Liver (tissue), 3 donors: ENCODE results near the gene SBK3.

Source experiments
- EGR1 ChIP-seq, 2 donors: IDR thresholded peaks; 2 replicates each; pipeline ENCODE4 v1.6.1; 2016 to 2018; ENCODE audit warnings: antibody characterized with exemption in 2 of 2, low read depth in 2 of 2
- GABPA ChIP-seq, 2 donors: IDR thresholded peaks in 1 of 2; conservative IDR thresholded peaks in 1 of 2; 2 replicates each; pipeline ENCODE4 v1.6.1; 2016; ENCODE audit warnings: antibody characterized with exemption in 2 of 2, mild to moderate bottlenecking in 1 of 2, moderate library complexity in 1 of 2
- HNF4A ChIP-seq, 2 donors: conservative IDR thresholded peaks; 2 replicates each; pipeline ENCODE4 v1.6.1; 2016; ENCODE audit warnings: antibody characterized with exemption in 2 of 2, mild to moderate bottlenecking in 2 of 2
- JUND ChIP-seq, 2 donors: IDR thresholded peaks; 2 replicates each; pipeline ENCODE4 v1.6.1; 2016; ENCODE audit warnings: antibody characterized with exemption in 2 of 2
- NR2F2 ChIP-seq: IDR thresholded peaks from 2 replicates; pipeline ENCODE4 v1.6.1; 2016; ENCODE audit warnings: antibody characterized with exemption
- RAD21 ChIP-seq, 2 donors: IDR thresholded peaks; 2 replicates each; pipeline ENCODE4 v1.6.1; 2016; ENCODE audit warnings: antibody characterized with exemption in 2 of 2, mild to moderate bottlenecking in 2 of 2
- SP1 ChIP-seq: IDR thresholded peaks from 2 replicates; pipeline ENCODE4 v1.6.1; 2018; ENCODE audit warnings: antibody characterized with exemption, mild to moderate bottlenecking
- TAF1 ChIP-seq: conservative IDR thresholded peaks from 2 replicates; pipeline ENCODE4 v1.6.1; 2016; ENCODE audit warnings: antibody characterized with exemption, mild to moderate bottlenecking
- YY1 ChIP-seq: IDR thresholded peaks from 2 replicates; pipeline ENCODE4 v1.6.1; 2016; ENCODE audit warnings: antibody characterized with exemption, mild to moderate bottlenecking
- TF ChIP-seq, protein P1 (sequence below): fragments of 150-350 bp; IDR thresholded peaks from 2 replicates; pipeline ENCODE4 v1.5.1; 2017; ENCODE audit warnings: improper control_type of control experiment, low read depth, low read length; ENCODE audit not compliant: missing input control
- TF ChIP-seq, protein P2 (sequence below): IDR thresholded peaks from 2 replicates; pipeline ENCODE4 v1.6.1; 2016; ENCODE audit warnings: antibody characterized with exemption, mild to moderate bottlenecking
- TF ChIP-seq, protein P3 (sequence below): IDR thresholded peaks from 2 replicates; pipeline ENCODE4 v1.6.1; 2016; ENCODE audit warnings: antibody characterized with exemption
- TF ChIP-seq, protein P4 (sequence below): IDR thresholded peaks from 2 replicates; pipeline ENCODE4 v1.6.1; 2016; ENCODE audit warnings: antibody characterized with exemption
- donor health status: healthy.
- donor health status: healthy.

DNA sequence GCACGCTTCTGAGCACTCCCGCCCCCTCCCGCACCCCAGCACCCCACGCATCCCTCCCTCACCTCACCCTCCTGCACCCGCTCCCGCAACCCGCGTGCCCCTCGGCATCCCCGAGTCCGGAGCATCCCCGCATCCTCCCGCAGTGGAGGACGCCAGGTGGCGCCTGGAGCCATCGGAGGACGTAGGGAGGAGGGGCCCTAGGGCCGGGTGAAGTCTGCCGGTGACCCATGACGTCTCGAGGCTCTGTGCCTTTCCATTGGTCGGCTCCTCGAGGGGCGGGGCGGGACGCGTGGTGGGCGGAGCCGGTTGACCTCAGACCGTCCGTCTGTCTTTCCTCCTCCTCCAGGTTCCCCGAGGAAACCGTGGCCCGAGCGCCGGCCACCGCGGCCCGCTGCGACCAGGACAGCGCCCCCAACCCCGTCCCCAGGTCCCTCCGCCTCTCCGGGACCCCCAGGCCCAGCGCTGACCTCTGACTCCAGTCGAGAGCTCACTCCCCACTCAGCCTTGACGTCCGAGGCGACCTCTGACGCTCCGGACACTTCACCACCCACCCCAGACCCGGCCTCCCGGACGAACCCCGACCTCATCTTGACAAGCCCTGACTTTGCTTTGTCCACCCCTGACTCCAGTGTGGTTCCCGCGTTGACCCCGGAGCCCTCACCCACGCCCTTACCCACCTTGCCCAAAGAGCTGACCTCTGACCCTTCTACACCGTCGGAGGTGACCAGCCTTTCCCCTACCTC lies 28.3 kb downstream of the SBK3 start:
- TF ChIP-seq, protein P1, sequence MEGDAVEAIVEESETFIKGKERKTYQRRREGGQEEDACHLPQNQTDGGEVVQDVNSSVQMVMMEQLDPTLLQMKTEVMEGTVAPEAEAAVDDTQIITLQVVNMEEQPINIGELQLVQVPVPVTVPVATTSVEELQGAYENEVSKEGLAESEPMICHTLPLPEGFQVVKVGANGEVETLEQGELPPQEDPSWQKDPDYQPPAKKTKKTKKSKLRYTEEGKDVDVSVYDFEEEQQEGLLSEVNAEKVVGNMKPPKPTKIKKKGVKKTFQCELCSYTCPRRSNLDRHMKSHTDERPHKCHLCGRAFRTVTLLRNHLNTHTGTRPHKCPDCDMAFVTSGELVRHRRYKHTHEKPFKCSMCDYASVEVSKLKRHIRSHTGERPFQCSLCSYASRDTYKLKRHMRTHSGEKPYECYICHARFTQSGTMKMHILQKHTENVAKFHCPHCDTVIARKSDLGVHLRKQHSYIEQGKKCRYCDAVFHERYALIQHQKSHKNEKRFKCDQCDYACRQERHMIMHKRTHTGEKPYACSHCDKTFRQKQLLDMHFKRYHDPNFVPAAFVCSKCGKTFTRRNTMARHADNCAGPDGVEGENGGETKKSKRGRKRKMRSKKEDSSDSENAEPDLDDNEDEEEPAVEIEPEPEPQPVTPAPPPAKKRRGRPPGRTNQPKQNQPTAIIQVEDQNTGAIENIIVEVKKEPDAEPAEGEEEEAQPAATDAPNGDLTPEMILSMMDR = peak; percentile 87
- TF ChIP-seq, protein P2, sequence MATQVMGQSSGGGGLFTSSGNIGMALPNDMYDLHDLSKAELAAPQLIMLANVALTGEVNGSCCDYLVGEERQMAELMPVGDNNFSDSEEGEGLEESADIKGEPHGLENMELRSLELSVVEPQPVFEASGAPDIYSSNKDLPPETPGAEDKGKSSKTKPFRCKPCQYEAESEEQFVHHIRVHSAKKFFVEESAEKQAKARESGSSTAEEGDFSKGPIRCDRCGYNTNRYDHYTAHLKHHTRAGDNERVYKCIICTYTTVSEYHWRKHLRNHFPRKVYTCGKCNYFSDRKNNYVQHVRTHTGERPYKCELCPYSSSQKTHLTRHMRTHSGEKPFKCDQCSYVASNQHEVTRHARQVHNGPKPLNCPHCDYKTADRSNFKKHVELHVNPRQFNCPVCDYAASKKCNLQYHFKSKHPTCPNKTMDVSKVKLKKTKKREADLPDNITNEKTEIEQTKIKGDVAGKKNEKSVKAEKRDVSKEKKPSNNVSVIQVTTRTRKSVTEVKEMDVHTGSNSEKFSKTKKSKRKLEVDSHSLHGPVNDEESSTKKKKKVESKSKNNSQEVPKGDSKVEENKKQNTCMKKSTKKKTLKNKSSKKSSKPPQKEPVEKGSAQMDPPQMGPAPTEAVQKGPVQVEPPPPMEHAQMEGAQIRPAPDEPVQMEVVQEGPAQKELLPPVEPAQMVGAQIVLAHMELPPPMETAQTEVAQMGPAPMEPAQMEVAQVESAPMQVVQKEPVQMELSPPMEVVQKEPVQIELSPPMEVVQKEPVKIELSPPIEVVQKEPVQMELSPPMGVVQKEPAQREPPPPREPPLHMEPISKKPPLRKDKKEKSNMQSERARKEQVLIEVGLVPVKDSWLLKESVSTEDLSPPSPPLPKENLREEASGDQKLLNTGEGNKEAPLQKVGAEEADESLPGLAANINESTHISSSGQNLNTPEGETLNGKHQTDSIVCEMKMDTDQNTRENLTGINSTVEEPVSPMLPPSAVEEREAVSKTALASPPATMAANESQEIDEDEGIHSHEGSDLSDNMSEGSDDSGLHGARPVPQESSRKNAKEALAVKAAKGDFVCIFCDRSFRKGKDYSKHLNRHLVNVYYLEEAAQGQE = no peak
- TF ChIP-seq SP1 (peak; percentile 48), TAF1 (no peak), YY1 (no peak), GABPA (IDR thresholded peaks at IDR 0.05 in 1 of 2, conservative IDR thresholded peaks at IDR 0.05 in 1 of 2) (peak in 1 of 2 donors; percentile 50), JUND (IDR thresholded peaks at IDR 0.05) (no peak), HNF4A (conservative IDR thresholded peaks at IDR 0.05) (no peak), NR2F2 (peak; percentile 81), EGR1 (IDR thresholded peaks at IDR 0.05; ENCODE audit: low read depth in 2 of 2) (no peak), RAD21 (IDR thresholded peaks at IDR 0.05) (peak; percentile 94 to 98)
- TF ChIP-seq, protein P3, sequence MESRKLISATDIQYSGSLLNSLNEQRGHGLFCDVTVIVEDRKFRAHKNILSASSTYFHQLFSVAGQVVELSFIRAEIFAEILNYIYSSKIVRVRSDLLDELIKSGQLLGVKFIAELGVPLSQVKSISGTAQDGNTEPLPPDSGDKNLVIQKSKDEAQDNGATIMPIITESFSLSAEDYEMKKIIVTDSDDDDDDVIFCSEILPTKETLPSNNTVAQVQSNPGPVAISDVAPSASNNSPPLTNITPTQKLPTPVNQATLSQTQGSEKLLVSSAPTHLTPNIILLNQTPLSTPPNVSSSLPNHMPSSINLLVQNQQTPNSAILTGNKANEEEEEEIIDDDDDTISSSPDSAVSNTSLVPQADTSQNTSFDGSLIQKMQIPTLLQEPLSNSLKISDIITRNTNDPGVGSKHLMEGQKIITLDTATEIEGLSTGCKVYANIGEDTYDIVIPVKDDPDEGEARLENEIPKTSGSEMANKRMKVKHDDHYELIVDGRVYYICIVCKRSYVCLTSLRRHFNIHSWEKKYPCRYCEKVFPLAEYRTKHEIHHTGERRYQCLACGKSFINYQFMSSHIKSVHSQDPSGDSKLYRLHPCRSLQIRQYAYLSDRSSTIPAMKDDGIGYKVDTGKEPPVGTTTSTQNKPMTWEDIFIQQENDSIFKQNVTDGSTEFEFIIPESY = no peak
- TF ChIP-seq, protein P4, sequence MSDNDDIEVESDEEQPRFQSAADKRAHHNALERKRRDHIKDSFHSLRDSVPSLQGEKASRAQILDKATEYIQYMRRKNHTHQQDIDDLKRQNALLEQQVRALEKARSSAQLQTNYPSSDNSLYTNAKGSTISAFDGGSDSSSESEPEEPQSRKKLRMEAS = no peak
